Measurements from ENCODE around the gene NSUN5. TPM values are rescaled to one million over a fixed set of nuclear protein-coding genes. Genes with fewer than 3 reads are reported as not detected.
"Not testable (repeated sequence)": the region's sequence is repeated elsewhere in the genome, so short reads cannot be mapped to it uniquely, and the experiment has no call there.

The NSUN5 gene
- total RNA-seq, 4 donors from 2014 or later: 18.2 to 36.7 (median 19.1) TPM

DNA sequence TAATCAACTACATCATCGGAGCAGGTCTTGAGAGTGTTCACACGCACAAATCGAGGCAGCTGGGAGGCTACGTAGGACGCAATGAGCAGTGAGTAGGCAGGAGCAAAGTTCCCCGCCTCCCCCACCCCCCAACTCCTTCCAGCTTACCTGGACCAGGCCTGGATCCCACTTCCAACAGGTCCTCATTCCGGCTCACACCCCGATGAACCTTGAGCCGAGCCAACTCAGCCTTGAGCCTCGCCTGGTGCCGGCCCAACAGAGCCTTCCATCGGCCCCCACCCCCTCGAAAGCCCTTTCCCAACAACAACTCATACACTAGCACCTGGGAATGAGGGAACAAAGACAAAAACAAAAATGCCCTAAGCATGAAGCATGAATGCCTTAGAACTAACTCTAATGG, 1.2 kb downstream of the NSUN5 start:
- WGBS, 2 donors: 95 to 96% methylated on average over 12 to 13 of the region's 13 CpGs
- Histone ChIP-seq H3K4me3 (replicated peaks in 1 of 3) (no peak overlapping the region), H3K36me3 (peaks cover 4 to 20% of the 10 kb centered on the region in 2 donors), H3K27me3 (no peaks in the 10 kb centered on the region), H3K4me1 (peaks cover 5 to 15% of the 10 kb centered on the region in 2 donors), H3K27ac (no peak overlapping the region), H3K9me3 (no peaks in the 10 kb centered on the region)
- TF ChIP-seq CTCF (IDR thresholded peaks at IDR 0.05): no peak
- no peak for TF ChIP-seq POLR2A (IDR thresholded peaks at IDR 0.05)
- intact Hi-C loops (cut with DNase I): no loop called here
- DNase-seq: no peak

- Histone ChIP-seq H3K36me3 (peaks cover 4 to 20% of the 10 kb centered on the region in 2 donors), H3K4me1 (peaks cover 5 to 15% of the 10 kb centered on the region in 2 donors)
- H3K27me3 ChIP-seq; intact Hi-C loops (cut with DNase I); H3K27ac ChIP-seq; H3K4me3 ChIP-seq (replicated peaks in 1 of 3); DNase-seq; H3K9me3 ChIP-seq: not testable (repeated sequence)
- 92 to 96% methylated on average over 9 to 11 of the region's 15 CpGs for WGBS, 2 donors
Observed at GRCh38 chr7:73304612-73305387, 3.8 kb downstream of the NSUN5 start.

- no peak overlapping the region for H3K4me3 ChIP-seq (replicated peaks in 1 of 3)
- no peaks in the 10 kb centered on the region for H3K27me3 ChIP-seq
- H3K27ac ChIP-seq: no peak overlapping the region
- intact Hi-C loops (cut with DNase I): no loop called here
- H3K36me3 ChIP-seq: peaks cover 4 to 20% of the 10 kb centered on the region in 2 donors
- WGBS, 2 donors: 93 to 96% methylated on average over 13 of the region's 14 CpGs
- H3K9me3 ChIP-seq: no peaks in the 10 kb centered on the region
- TF ChIP-seq POLR2A (IDR thresholded peaks at IDR 0.05): no peak
- no peak for TF ChIP-seq CTCF (IDR thresholded peaks at IDR 0.05)
- DNase-seq: no peak
- peaks cover 3 to 9% of the 10 kb centered on the region in 2 donors for H3K4me1 ChIP-seq
Observed at GRCh38 chr7:73304071-73304470, 4.6 kb downstream of the NSUN5 start.

- intact Hi-C loops (cut with DNase I): no loop called here
- 94 to 96% methylated on average over 21 to 26 of the region's 26 CpGs for WGBS, 2 donors
- no peak overlapping the region for H3K4me3 ChIP-seq (replicated peaks in 1 of 3)
- H3K27ac ChIP-seq: no peak overlapping the region
- DNase-seq: no peak
- H3K4me1 ChIP-seq: peaks cover 0 to 7% of the 10 kb centered on the region in 2 donors
- TF ChIP-seq POLR2A (IDR thresholded peaks at IDR 0.05) (no peak), CTCF (IDR thresholded peaks at IDR 0.05) (no peak)
- H3K36me3 ChIP-seq: peaks cover 4 to 20% of the 10 kb centered on the region in 2 donors
- H3K9me3 ChIP-seq: no peaks in the 10 kb centered on the region
- no peaks in the 10 kb centered on the region for H3K27me3 ChIP-seq
Observed at GRCh38 chr7:73303546-73303945, 5.1 kb downstream of the NSUN5 start.

- H3K9me3 ChIP-seq; DNase-seq; H3K27me3 ChIP-seq; intact Hi-C loops (cut with DNase I); H3K27ac ChIP-seq; H3K4me3 ChIP-seq (replicated peaks in 1 of 3); H3K4me1 ChIP-seq: not testable (repeated sequence)
- 95 to 98% methylated on average over 8 of the region's 10 CpGs for WGBS, 2 donors
- H3K36me3 ChIP-seq: peaks cover 4 to 20% of the 10 kb centered on the region in 2 donors
Observed at GRCh38 chr7:73302846-73303245, 5.8 kb downstream of the NSUN5 start.

GRCh38 chr7:73301108-73301507, 7.5 kb downstream of the NSUN5 start:
- H3K9me3 ChIP-seq; DNase-seq; H3K4me3 ChIP-seq (replicated peaks in 1 of 3); H3K27ac ChIP-seq; intact Hi-C loops (cut with DNase I); H3K27me3 ChIP-seq; H3K4me1 ChIP-seq: not testable (repeated sequence)
- H3K36me3 ChIP-seq: peaks cover 4 to 17% of the 10 kb centered on the region in 2 donors
- WGBS, 2 donors: 76% methylated on average over 4 of the region's 14 CpGs; no CpG with 5 or more reads in 1 of the 2 donors

DNA sequence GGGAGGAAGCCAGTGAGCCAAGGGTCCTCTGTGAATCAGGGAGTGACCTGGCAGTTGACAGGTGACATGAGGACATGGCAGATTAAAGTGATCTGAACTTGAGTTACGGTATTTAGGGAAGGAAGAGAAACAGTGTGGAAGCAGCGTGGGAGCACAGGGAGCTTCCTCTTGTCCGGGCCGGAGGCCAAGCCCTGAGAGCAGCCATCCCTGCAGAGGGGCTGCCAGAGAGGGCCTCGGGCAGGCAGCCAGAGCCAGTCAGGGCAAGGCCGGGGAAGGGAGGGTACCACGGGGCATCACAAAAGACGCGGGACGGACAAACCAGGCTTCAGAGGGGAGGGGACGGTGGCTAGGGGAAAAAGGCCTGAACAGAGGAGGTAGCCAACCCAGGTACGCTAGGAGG, 8.8 kb downstream of the NSUN5 start:
- whole genome bisulfite sequencing, 2 donors: 0 to 7% methylated on average over 6 to 8 of the region's 12 CpGs
- H3K4me3 ChIP-seq (replicated peaks in 1 of 3); H3K4me1 ChIP-seq; H3K9me3 ChIP-seq; H3K27ac ChIP-seq; H3K27me3 ChIP-seq; intact Hi-C loops (cut with DNase I); DNase-seq: not testable (repeated sequence)
- H3K36me3 ChIP-seq: peaks cover 4 to 17% of the 10 kb centered on the region in 2 donors

DNA sequence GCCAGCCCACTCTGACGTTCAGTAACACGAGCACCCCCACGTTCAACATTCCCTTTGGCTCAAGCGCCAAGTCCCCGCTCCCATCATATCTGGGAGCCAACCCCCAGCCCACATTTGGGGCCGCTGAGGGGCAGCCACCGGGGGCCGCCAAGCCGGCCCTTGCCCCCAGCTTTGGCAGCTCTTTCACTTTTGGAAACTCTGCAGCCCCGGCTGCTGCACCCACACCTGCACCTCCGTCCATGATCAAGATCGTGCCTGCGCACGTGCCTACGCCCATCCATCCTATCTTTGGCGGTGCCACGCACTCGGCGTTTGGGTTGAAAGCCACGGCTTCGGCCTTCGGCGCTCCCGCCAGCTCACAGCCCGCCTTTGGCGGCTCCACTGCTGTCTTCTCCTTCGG, 10.9 kb downstream of the NSUN5 start:
- not testable (repeated sequence) for DNase-seq

DNA sequence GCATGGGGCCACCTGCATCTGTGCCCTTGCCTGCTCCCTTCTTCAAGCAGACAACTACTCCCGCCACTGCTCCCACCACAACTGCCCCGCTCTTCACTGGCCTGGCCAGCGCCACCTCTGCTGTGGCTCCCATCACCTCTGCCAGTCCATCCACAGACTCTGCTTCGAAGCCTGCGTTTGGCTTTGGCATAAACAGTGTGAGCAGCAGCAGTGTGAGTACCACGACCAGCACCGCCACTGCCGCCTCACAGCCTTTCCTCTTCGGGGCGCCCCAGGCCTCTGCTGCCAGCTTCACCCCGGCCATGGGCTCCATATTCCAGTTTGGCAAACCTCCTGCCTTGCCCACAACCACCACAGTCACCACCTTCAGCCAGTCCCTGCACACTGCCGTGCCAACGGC, 11.4 kb downstream of the NSUN5 start:
- no CpG with 5 or more reads among the region's 13 CpGs for whole genome bisulfite sequencing, 2 donors

More for the DNA sequence above, 10.9 kb downstream of the NSUN5 start:
- H3K4me3 ChIP-seq (replicated peaks in 1 of 3); H3K27ac ChIP-seq; H3K36me3 ChIP-seq; H3K9me3 ChIP-seq; H3K27me3 ChIP-seq; H3K4me1 ChIP-seq; intact Hi-C loops (cut with DNase I): not testable (repeated sequence)
- 95 to 98% methylated on average over 15 to 16 of the region's 27 CpGs for WGBS, 2 donors

GRCh38 chr7:73277210-73277609, 31.4 kb downstream of the NSUN5 start:
- DNase-seq; H3K27me3 ChIP-seq; H3K27ac ChIP-seq; intact Hi-C loops (cut with DNase I); H3K36me3 ChIP-seq; H3K4me1 ChIP-seq; H3K4me3 ChIP-seq (replicated peaks in 1 of 3); H3K9me3 ChIP-seq: not testable (repeated sequence)
- WGBS, 2 donors: 88 to 92% methylated on average over 4 of the region's 5 CpGs

More for the DNA sequence above, 11.4 kb downstream of the NSUN5 start:
- H3K36me3 ChIP-seq; DNase-seq; H3K27me3 ChIP-seq; H3K9me3 ChIP-seq; intact Hi-C loops (cut with DNase I); H3K27ac ChIP-seq; H3K4me1 ChIP-seq; H3K4me3 ChIP-seq (replicated peaks in 1 of 3): not testable (repeated sequence)

Data from thyroid gland (tissue), 4 donors.